ENCODE results near the gene CEBPA.
"Not testable (repeated sequence)": the region's sequence is repeated elsewhere in the genome, so short reads cannot be mapped to it uniquely, and the experiment has no call there.

CEBPA gene

DNA sequence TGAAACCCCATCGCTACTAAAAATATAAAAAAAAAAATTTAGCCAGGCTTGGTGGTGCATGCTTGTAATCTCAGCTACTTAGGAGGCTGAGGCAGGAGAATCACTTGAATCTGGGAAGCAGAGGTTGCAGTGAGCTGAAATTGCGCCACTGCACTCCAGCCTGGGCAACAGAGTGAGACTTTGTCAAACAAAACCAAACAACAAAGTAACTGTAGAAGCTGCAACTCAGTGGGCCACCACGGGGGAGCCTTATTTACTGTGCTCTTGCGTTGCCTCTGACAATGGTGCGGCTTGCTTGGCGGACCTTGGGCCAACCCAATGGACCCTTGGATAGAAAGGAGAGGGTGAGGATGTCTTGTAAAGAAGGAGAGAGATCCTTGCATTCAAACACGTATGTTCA, 7.3 kb downstream of the CEBPA start:
- H3K4me3 ChIP-seq (ENCODE audit: insufficient read depth, low read depth, low read length, poor library complexity, severe bottlenecking); DNase-seq; H3K36me3 ChIP-seq (ENCODE audit: control insufficient read depth, insufficient read depth, low read length); H3K9me3 ChIP-seq (ENCODE audit: control insufficient read depth, low read length); H3K27ac ChIP-seq (ENCODE audit: insufficient read depth, low read length, poor library complexity, severe bottlenecking); H3K4me1 ChIP-seq (ENCODE audit: control insufficient read depth, insufficient read depth, low read length, poor library complexity, severe bottlenecking): not testable (repeated sequence)
- H3K27me3 ChIP-seq (replicated peaks; ENCODE audit: control insufficient read depth, insufficient read depth, low read length, poor library complexity, severe bottlenecking), result peaks cover 11% of the 10 kb centered on the region

DNA sequence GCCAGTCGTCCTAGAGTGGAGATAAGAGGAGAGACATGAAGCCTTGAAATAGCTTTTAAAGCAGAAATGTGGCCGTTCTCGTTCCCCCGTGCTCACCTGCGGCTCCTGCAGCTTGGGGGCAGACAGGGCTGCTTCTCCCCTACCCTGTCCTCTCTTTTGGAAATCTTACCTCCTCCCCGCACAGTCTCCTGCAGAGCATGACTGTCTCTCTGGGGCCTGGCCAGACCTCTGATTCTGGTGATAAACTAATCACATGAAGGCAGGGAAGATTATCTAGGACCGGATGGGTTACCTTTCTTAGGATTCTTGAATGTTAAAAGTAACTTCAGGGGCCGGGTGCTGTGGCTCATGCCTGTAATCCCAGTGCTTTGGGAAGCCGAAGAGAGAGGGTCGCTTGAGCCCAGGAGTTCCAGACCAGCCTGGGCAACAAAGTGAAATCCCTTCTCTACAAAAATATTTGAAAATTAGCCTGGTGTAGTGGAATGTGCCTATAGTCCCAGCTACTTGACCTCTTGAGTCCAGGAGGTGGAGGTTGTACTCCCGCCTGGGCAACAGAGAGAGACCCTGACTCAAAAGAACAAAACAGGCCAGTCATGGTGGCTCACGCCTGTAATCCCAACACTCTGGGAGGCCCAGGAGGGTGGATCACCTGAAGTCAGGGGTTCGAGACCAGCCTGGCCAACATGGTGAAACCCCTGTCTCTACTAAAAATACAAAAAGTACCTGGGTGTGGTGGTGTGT, 8.1 kb downstream of the CEBPA start:
- no peaks in the 10 kb centered on the region for H3K9me3 ChIP-seq (ENCODE audit: control insufficient read depth, low read length)
- H3K4me1 ChIP-seq (ENCODE audit: control insufficient read depth, insufficient read depth, low read length, poor library complexity, severe bottlenecking), result no peaks in the 10 kb centered on the region
- DNase-seq, result no peak
- H3K27me3 ChIP-seq (replicated peaks; ENCODE audit: control insufficient read depth, insufficient read depth, low read length, poor library complexity, severe bottlenecking), result peaks cover 6% of the 10 kb centered on the region
- H3K36me3 ChIP-seq (ENCODE audit: control insufficient read depth, insufficient read depth, low read length), result no peaks in the 10 kb centered on the region
- no peak overlapping the region for H3K4me3 ChIP-seq (ENCODE audit: insufficient read depth, low read depth, low read length, poor library complexity, severe bottlenecking)
- H3K27ac ChIP-seq (ENCODE audit: insufficient read depth, low read length, poor library complexity, severe bottlenecking), result no peak overlapping the region

- no peak overlapping the region for H3K27ac ChIP-seq (ENCODE audit: insufficient read depth, low read length, poor library complexity, severe bottlenecking)
Measured at GRCh38 chr19:33293255-33294057, 8.9 kb downstream of the CEBPA start.

DNA sequence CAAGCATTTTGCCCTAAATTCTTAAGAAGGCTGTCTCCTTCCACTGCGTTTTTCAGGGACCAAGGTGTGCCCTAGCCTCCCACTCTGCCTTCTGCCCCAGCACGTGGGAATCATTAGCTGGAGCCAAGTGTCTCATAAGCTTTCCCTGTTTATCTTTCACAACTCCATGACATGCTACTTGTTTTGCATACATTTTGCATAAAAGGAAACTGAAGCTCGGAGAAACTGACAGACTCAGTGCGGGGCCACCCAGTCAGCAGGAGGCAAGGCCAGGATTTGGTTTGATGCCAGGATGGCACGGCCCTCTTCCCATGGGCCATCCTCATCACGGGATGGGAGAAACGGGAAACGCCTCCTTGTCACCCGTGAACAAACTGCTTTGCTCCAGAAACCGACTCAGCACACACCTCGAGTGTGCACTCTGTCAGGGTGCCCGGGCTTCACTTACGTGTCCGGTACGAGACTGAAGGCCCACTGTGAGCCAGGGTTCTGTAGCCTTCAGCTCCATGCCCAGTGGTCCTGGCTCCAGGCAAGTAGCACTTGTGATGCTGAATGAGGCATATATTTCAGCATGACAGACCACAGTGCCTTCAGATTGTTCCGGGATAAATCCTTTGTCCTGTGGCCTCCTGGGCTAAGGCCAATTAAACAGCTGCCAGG, 9.6 kb downstream of the CEBPA start:
- H3K27ac ChIP-seq (ENCODE audit: insufficient read depth, low read length, poor library complexity, severe bottlenecking), result no peak overlapping the region
- H3K27me3 ChIP-seq (replicated peaks; ENCODE audit: control insufficient read depth, insufficient read depth, low read length, poor library complexity, severe bottlenecking), result no peaks in the 10 kb centered on the region
- H3K4me3 ChIP-seq (ENCODE audit: insufficient read depth, low read depth, low read length, poor library complexity, severe bottlenecking), result no peak overlapping the region
- no peak for DNase-seq
- H3K36me3 ChIP-seq (ENCODE audit: control insufficient read depth, insufficient read depth, low read length), result no peaks in the 10 kb centered on the region
- H3K4me1 ChIP-seq (ENCODE audit: control insufficient read depth, insufficient read depth, low read length, poor library complexity, severe bottlenecking), result no peaks in the 10 kb centered on the region
- peaks cover 6% of the 10 kb centered on the region for H3K9me3 ChIP-seq (ENCODE audit: control insufficient read depth, low read length)

More at GRCh38 chr19:33293255-33294057, 8.9 kb downstream of the CEBPA start:
- H3K4me1 ChIP-seq (ENCODE audit: control insufficient read depth, insufficient read depth, low read length, poor library complexity, severe bottlenecking), result no peaks in the 10 kb centered on the region
- H3K4me3 ChIP-seq (ENCODE audit: insufficient read depth, low read depth, low read length, poor library complexity, severe bottlenecking), result no peak overlapping the region
- no peaks in the 10 kb centered on the region for H3K36me3 ChIP-seq (ENCODE audit: control insufficient read depth, insufficient read depth, low read length)
- H3K9me3 ChIP-seq (ENCODE audit: control insufficient read depth, low read length), result no peaks in the 10 kb centered on the region
- no peak for DNase-seq
- H3K27me3 ChIP-seq (replicated peaks; ENCODE audit: control insufficient read depth, insufficient read depth, low read length, poor library complexity, severe bottlenecking), result peaks cover 4% of the 10 kb centered on the region

DNA sequence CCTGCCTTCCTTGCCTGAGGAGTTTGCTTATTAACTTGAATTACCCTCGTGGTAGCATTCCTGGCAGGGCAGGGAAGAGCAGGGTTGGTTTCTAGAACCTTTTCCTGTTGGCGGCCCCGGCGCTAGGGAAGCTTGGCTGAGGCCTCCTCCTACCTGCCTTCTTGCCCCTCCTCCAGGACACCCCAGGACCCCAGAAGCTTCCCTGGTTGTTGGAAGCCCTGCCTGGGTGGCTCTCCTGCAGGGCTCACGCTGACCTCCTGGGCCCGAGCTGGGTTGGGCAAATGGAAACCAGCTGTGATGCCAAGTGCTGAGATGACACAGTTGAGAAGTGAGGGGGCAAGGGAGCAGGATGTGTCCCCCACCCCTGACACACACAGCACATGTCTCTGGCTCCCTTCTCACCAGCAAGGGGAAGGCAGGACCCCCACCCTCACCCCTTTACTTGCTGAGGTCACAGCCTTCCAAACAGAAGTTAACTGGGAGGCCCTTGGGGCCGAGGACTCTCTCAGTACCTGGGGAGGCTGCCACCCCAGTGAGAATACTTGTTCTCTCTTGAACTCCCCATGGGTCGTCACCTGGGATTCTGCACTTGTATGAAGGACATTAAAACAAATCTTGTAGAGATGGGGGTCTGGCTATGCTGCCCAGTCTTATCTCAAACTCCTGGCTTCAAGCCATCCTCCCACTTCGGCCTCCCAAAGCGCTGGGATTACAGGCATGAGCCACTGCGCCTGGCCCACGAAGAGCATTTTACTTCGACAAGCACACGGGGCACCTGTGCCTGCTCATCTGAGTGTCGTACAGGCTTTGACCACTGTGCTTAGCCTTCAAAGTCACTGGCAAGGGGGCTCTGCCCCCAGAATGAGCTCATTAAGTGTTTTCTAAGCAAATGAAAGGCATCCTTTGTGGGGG, 10.5 kb downstream of the CEBPA start:
- Histone ChIP-seq H3K36me3 (ENCODE audit: control insufficient read depth, insufficient read depth, low read length) (no peaks in the 10 kb centered on the region), H3K4me1 (ENCODE audit: control insufficient read depth, insufficient read depth, low read length, poor library complexity, severe bottlenecking) (peaks cover 2% of the 10 kb centered on the region), H3K4me3 (ENCODE audit: insufficient read depth, low read depth, low read length, poor library complexity, severe bottlenecking) (no peak overlapping the region), H3K9me3 (ENCODE audit: control insufficient read depth, low read length) (peaks cover 6% of the 10 kb centered on the region), H3K27ac (ENCODE audit: insufficient read depth, low read length, poor library complexity, severe bottlenecking) (no peak overlapping the region), H3K27me3 (replicated peaks; ENCODE audit: control insufficient read depth, insufficient read depth, low read length, poor library complexity, severe bottlenecking) (no peaks in the 10 kb centered on the region)
- no peak for DNase-seq

- Histone ChIP-seq H3K27me3 (replicated peaks; ENCODE audit: control insufficient read depth, insufficient read depth, low read length, poor library complexity, severe bottlenecking) (no peaks in the 10 kb centered on the region), H3K27ac (ENCODE audit: insufficient read depth, low read length, poor library complexity, severe bottlenecking) (no peak overlapping the region), H3K36me3 (ENCODE audit: control insufficient read depth, insufficient read depth, low read length) (no peaks in the 10 kb centered on the region), H3K4me3 (ENCODE audit: insufficient read depth, low read depth, low read length, poor library complexity, severe bottlenecking) (no peak overlapping the region), H3K4me1 (ENCODE audit: control insufficient read depth, insufficient read depth, low read length, poor library complexity, severe bottlenecking) (peaks cover 3% of the 10 kb centered on the region), H3K9me3 (ENCODE audit: control insufficient read depth, low read length) (peaks cover 6% of the 10 kb centered on the region)
- DNase-seq, result no peak
Measured at GRCh38 chr19:33290956-33291622, 11.2 kb downstream of the CEBPA start.

DNA sequence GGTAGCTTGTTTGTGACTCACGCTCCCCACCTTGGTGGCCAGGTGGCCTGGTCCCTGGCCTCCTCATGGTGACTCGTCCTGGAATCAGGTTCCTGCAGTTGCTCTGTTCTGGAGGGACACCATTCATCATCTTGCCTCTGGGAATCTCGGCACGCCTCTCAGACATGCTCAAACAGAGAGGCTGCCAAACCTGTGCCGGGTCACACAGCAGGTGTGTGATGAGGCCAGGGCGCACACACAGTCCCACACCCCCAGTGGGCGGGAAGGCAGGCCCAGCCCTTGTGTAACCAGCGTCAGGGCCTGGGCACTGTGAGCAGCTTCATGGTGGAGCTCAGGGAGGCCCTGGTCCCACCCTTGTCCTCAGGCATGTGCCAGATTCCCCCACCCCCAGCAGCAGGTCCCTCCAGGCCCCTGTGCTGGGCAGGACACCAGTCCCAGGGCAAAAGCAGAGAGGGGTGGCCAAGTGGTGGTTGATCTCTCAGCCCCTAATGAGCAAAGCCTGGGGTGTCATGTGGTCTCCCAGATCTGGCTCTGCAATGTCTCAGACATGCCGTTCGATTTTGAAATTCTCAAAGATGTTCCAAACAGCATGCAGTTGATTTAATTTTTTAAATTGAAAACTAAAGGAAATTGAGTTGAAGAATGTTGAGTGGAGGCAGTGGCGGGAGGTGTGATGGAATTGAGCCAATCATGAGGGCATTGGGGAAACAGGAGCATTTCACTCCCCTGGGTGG, 12.1 kb downstream of the CEBPA start:
- DNase-seq, result no peak
- Histone ChIP-seq H3K4me3 (ENCODE audit: insufficient read depth, low read depth, low read length, poor library complexity, severe bottlenecking) (no peak overlapping the region), H3K36me3 (ENCODE audit: control insufficient read depth, insufficient read depth, low read length) (no peaks in the 10 kb centered on the region), H3K9me3 (ENCODE audit: control insufficient read depth, low read length) (peaks cover 6% of the 10 kb centered on the region), H3K27me3 (replicated peaks; ENCODE audit: control insufficient read depth, insufficient read depth, low read length, poor library complexity, severe bottlenecking) (no peaks in the 10 kb centered on the region), H3K27ac (ENCODE audit: insufficient read depth, low read length, poor library complexity, severe bottlenecking) (no peak overlapping the region), H3K4me1 (ENCODE audit: control insufficient read depth, insufficient read depth, low read length, poor library complexity, severe bottlenecking) (peaks cover 3% of the 10 kb centered on the region)

GRCh38 chr19:33289261-33289660, 13.1 kb downstream of the CEBPA start:
- DNase-seq, result no peak
- no peaks in the 10 kb centered on the region for H3K27me3 ChIP-seq (replicated peaks; ENCODE audit: control insufficient read depth, insufficient read depth, low read length, poor library complexity, severe bottlenecking)
- no peak overlapping the region for H3K4me3 ChIP-seq (ENCODE audit: insufficient read depth, low read depth, low read length, poor library complexity, severe bottlenecking)
- H3K36me3 ChIP-seq (ENCODE audit: control insufficient read depth, insufficient read depth, low read length), result no peaks in the 10 kb centered on the region
- H3K27ac ChIP-seq (ENCODE audit: insufficient read depth, low read length, poor library complexity, severe bottlenecking), result no peak overlapping the region
- H3K9me3 ChIP-seq (ENCODE audit: control insufficient read depth, low read length), result peaks cover 6% of the 10 kb centered on the region
- H3K4me1 ChIP-seq (ENCODE audit: control insufficient read depth, insufficient read depth, low read length, poor library complexity, severe bottlenecking), result peaks cover 3% of the 10 kb centered on the region

DNA sequence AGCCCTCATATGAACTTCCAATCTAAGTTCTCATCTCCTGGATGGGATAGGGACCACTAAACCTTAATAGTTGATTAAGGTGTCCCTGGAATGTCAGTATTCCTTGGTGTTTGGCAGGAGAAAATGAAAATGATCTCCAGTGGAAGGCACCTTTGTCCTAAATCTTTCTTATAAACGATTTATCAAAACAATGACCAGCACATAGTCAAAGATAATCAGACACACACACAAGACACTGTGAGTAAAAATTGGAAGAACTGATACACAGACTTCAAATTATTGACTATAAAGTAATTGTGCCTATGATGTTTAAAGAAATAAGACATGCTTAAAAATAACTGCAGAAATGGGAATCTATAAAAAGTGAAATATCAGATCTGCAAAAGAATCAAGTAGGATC, 13.7 kb downstream of the CEBPA start:
- no peaks in the 10 kb centered on the region for H3K27me3 ChIP-seq (replicated peaks; ENCODE audit: control insufficient read depth, insufficient read depth, low read length, poor library complexity, severe bottlenecking)
- DNase-seq, result no peak
- H3K36me3 ChIP-seq (ENCODE audit: control insufficient read depth, insufficient read depth, low read length), result no peaks in the 10 kb centered on the region
- peaks cover 6% of the 10 kb centered on the region for H3K9me3 ChIP-seq (ENCODE audit: control insufficient read depth, low read length)
- peaks cover 3% of the 10 kb centered on the region for H3K4me1 ChIP-seq (ENCODE audit: control insufficient read depth, insufficient read depth, low read length, poor library complexity, severe bottlenecking)
- no peak overlapping the region for H3K27ac ChIP-seq (ENCODE audit: insufficient read depth, low read length, poor library complexity, severe bottlenecking)
- H3K4me3 ChIP-seq (ENCODE audit: insufficient read depth, low read depth, low read length, poor library complexity, severe bottlenecking), result no peak overlapping the region

Measured in effector memory CD4-positive, alpha-beta T cell (primary cell).